Measurements from ENCODE around the gene CRPPA. TPM values are rescaled to one million over a fixed set of nuclear protein-coding genes. Genes with fewer than 3 reads are reported as not detected.
"Not testable (repeated sequence)": the region's sequence is repeated elsewhere in the genome, so short reads cannot be mapped to it uniquely, and the experiment has no call there.

CRPPA gene
- total RNA-seq (2014; rRNA removed; shearing (Covaris generic)), result 0.38 and 0.84 TPM in 2 replicates
- polyA plus RNA-seq (2014; cell fraction: nucleus; rRNA removed), result 0.04 and 0.11 TPM in 2 replicates

DNA sequence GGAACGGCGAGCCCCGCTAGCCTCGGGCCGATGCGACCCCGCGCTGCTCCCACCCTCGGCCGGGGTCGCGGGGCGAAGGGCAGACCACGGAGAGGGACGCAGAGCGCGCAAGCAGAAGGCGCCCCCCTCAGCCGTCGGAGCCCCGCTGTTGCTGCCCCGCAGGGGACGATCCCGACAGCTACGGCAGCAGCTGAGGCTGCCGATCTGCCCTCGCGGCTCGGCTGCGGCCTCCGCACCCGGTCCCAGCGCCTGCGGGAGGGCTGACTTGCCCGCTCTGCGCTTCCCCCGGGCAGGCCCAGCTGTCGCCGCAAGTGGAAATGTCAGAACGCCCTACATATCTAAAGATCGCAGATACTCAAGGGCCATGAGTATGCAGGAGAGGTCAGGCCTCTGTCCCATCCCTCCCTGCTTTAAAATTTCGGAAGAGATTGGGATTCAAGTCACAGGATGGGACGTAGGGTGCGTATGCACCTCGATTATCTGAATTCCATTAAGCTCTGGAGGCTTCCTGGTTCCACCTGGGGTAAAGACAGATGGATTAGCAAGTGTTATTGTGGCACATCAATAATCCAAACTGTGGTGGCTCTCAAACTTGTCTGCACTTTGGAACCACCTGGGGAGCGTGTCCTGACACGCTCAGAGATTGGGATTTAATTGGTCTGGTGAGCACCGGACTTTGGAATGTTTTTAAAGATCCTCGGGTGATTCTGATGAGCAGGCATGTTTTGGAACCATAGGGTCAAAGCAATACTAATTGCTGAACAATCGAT, at the start of gene CRPPA:
CRPPA (minus strand) TSS at position 206 of the 770 bp plus-strand sequence. CDS start 216 bp downstream, outside the sequence.
- DNase-seq (ENCODE audit: extremely low read depth, low read depth), result peak; percentile 15

DNA sequence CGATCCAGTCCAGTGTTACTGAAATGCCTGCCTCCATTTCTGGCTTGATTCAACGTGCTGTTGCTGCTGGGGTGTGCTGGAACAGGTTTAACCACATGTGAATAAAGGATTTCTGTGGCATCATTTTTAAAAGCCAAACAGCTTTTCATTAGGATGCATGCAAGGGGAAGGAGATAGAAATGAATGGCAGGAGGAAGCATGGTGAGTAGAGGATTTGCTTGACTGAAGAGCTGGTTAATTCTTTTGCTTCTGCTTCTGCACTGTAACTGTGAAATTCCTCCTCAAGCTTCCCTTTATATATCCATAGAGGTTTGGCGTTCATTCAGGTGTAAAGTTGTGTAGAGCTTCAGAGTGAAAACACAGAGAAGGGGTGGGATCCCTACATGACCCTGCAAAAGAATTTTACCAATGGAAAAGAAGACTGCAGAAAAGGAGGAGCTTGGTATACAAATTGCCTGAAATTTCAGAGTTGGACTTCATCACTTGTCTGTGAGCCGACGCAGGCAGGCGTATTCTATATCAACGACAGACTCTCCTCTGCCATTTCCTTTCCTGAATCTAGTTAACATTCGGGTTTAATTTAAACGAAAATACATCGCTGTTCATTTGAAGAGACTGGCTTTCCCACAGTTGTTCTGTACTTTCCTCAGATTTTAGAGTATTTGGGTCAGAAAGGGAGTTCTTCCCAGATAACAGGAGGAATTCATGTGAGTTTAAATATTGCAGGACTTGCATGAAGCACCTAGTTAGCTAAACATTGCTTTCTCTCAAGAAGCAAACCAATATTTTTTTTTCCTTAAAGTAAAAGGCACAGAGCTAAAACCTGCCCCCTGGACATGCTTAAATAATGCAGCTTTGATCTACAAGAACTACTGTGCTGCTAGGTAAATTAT, 44.4 kb upstream of the CRPPA start, which contains the start of gene SOSTDC1:
SOSTDC1 (minus strand) TSS at position 270 of the 893 bp plus-strand sequence; CDS start at position 200, 70 bp downstream.
- DNase-seq (ENCODE audit: extremely low read depth, low read depth), result no peak

DNA sequence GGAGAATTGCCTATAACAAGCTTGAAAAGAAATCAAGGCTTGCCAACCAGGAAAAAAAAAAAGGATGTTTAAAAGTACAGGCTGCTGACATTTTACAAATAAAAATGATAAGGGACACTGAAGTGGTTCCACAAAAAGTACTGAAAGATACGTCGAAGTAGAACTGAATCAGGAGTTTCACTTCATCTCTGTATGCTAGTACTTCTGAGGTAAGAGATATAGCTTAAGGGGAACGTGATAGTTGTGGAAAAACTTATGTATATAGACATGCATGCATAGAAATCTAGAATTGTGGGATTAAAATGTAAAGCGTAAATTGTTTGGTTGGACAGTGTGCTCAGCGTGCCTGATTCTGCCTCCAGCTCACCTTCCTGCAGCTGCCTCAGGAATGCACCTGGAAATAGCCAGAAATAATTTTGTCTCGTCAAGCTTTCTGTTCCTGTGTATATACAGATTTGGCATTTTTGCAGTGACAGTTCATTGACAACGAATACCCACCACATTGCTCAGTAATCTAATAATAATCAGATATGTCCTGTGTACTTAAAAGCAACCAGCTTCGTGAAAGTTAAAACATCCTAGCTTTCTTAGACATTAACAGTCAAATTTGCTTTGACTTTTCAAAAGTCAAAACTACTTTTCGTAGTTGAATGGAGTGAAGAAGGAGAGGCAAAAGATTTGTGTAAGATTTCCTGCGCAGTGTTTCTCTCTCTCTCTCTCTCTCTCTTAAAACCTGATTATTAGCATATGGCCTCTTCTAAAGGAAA, 42.8 kb upstream of the CRPPA start:
- DNase-seq (ENCODE audit: extremely low read depth, low read depth), result no peak

DNA sequence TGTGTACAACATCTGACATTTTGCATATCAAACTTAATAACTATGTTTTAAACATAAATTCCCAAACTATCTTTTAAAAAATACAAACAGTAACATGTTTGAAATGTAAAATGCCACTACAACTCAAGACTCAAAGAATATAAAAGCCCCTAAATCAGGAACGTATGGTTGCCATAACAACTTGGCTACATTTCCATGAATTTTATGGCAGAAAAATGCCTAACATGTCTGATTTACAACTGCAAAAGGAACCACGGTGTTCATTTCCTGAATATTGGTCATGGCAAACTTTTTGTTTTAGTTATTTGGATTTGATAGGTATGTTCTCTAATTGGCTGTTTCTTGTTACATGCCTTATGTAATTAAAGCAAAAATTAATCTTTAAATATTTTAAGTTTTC, 42.2 kb upstream of the CRPPA start:
- DNase-seq (ENCODE audit: extremely low read depth, low read depth), result no peak

DNA sequence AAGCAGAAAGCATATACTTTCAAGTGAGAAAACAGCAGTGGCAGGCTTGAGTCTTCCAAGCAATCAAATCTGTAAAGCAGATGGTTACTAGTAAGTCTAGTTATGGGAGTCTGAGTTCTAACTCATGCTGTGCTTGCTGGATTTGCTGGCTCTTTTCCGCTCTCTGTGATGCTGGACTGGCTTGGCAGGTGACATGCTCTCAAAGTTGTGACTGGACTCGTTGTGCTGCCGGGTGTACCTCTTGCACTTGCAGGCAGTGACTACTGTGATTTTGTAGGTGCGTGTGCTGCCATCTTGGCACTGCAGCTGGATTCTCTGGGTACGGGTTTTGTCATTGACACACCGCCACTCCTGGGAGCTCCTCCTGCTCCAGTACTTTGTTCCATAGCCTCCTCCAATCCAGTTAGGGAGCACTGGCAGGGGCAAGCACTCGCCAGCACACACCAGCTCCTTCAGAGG, 41.1 kb upstream of the CRPPA start:
- DNase-seq (ENCODE audit: extremely low read depth, low read depth), result no peak

DNA sequence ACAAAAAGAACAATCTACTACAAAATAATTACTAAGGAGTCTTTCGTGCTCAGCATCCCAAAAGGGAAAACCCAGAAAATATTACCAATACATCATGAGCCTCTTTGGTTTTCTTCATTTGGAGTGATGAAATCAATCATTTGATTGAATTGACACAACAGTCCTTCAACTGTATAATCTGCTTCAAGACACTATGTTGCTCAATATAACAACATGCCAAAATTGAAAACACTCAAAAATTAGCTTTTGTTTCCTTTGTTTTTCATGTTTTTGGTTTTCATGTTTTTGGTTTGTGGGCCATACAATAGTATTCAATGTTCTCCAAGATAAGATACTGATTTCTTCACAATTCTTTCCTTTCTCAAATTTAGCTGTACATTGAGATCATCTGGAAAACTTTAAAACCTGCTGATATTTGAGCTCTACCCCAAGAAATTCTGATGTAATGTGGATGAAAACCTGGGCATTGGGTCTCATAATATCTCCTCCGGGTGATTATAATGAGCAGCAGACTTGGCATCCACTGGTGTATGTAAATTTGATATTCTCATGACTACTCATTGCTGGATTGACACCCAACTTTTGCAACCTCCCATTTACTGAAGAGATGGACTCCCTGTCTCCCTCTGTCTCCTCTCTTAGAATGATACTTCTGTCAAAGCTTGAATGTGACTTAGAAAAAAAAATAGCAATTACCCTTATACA, 39.6 kb upstream of the CRPPA start:
- DNase-seq (ENCODE audit: extremely low read depth, low read depth), result no peak

DNA sequence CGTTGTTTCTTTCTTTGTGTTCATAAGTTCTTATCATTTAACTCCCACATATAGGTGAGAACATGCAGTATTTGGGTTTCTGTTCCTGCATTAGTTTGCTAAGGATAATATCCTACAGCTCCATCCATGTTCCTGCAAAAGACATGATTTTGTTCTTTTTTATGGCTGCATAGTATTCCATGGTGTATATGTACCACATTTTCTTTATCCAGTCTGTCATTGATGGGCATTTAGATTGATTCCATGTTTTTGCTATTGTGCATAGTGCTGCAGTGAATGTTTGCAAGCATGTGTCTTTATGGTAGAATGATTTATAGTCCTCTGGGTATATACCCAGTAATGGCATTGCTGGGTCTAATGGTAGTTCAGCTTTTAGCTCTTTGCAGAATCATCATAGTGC, 35.0 kb upstream of the CRPPA start:
- DNase-seq (ENCODE audit: extremely low read depth, low read depth), result not testable (repeated sequence)

DNA sequence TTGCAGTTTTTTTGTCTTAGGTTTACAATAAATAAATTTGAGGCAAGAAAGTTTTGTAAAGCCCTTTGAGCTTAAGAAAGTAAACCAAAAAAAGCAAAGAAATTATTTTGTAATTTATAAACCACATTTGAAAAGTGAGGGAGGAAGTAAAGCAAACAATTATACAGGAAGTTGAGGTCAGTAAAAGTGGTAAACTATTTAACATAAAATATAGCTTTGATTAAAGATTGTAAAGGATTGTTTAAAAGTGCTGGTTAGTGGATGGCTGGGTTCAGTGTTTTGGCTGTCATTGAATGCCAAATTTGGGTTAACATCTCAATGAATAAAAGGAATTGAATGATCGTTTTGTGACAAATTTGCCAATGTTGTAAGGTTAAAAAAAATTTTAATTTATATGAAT, 34.3 kb upstream of the CRPPA start:
- no peak for DNase-seq (ENCODE audit: extremely low read depth, low read depth)

DNA sequence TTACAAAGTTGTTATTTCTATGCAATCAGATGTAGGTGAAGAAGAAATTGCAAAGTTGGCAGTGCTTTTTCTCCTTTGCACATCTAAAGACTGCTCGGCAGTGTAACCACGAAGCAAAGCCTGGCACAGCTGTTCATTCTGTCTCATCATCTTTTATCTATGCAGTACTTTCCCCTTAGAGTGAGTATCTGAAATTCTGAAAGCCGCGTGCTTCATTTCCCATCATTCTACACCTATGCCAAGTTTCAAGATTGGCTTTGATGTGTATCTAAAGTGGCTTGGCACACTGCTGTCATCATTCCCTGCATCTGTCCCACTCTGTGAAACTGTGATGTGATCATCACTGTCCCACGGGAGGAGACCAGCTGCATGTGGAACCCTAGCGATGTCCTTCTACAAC, 29.0 kb upstream of the CRPPA start:
- DNase-seq (ENCODE audit: extremely low read depth, low read depth), result no peak

DNA sequence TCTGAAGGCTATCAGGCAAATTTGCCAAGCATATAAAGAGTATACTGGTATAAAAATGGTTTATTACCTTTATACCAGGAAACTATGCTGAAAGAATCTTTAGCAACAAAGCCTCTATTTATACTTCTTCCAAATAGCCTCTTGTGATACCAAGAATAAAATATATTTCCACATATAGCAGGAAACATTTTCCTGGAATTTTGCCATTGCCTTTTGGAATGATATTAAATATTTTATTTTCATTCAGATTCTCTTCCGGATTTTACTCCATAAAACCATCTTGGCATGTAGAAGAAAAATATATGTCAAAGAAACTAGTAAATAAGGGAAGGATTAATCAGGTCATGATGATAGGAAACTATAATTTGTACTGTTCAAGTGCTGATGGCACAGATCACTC, 26.5 kb upstream of the CRPPA start:
- DNase-seq (ENCODE audit: extremely low read depth, low read depth), result no peak

DNA sequence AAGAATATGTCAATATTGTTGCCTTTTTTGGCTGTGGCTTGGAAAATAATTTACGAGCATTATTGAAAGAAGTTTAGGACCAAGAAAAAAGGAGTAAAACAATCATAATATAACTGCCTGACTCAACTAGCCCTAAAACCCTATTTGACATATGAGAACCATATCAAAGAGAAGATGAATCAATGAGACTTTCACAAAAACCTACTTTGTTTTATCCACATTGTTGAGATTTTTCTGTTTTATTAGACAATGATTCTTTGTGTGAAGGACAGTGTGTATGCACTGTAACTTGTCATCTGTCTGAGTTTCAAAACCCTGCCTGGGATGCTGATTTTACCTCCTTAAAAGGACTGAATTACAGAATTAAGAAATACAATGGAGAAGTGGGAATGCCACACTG, 25.2 kb upstream of the CRPPA start:
- DNase-seq (ENCODE audit: extremely low read depth, low read depth), result no peak

DNA sequence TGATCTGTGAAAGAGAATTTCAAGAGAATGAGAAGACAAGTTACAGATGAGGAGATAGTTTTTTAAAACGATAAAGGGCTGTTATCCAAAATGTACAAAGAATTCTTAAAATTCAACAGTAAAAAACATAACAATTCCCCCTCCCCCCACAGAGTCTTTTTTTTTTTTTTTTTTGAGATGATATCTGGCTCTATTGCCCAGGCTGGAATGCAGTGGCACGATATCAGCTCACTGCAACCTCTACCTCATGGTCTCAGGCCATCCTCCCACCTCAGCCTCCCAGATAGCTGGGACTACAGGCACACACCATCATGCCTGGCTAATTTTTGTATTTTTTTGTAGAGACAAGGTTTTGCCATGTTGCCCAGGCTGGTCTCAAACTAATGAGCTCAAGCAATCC, 22.5 kb upstream of the CRPPA start:
- not testable (repeated sequence) for DNase-seq (ENCODE audit: extremely low read depth, low read depth)

DNA sequence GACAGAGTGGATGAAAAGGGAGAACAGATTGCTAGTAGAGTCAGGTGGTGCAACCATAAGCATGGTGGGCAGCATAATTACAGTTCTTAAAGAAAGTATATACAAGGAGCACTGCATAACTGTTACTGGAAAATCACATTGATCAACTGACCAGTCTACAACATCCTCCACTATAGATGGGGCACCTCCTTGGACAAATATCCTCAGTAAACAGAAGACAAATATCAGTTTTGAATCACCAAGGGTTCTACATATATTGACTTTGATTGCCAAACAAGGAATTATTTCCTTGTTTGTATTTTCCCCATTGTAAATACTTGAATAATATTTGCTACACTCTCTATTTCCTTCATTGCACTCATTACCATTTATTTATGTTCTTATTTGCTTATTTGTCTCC, 17.6 kb upstream of the CRPPA start:
- DNase-seq (ENCODE audit: extremely low read depth, low read depth), result no peak

DNA sequence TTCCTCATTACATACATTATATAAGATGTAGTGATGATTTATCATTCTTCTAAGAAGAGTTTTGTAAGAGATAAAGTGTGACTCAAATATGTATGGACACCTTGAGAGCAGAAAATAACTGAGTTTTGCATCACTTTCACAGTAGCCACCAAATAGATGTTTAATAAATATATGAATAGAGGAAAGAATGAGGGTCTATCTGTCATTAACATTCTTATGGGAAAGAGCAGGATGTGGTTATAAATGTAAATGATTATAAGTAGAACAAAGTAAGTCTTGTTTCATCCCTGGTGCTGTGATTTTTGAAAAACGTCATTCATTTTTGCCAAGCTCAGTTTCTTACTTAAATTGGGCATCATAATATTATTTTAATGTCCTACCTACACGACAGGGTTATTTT, 15.0 kb upstream of the CRPPA start:
- no peak for DNase-seq (ENCODE audit: extremely low read depth, low read depth)

DNA sequence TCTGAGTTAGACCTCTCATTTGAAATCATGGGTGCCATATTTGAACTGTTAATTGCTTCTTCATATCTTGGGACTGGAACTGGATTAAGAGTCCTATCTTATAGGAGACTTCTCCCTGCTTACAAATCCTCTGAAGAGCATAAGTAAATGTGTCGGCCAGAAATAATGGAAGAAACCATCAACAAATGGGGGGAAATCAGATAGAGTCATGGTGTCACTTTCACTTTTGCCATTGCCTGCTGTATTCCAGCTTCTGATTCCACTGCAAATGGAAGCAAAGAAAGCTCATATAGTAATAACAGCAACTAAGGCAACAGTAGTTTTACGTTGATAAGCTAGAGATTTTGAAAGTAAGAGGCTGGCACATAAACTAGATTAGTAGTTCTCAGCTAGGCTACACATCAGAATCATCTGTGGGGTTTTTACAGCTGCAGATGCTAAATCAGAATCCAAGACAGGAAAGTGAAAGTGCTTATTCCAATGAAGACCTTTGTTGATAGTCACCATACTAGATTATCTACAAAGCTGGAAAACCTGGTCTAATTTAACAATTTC, 12.3 kb upstream of the CRPPA start:
- no peak for DNase-seq (ENCODE audit: extremely low read depth, low read depth)

DNA sequence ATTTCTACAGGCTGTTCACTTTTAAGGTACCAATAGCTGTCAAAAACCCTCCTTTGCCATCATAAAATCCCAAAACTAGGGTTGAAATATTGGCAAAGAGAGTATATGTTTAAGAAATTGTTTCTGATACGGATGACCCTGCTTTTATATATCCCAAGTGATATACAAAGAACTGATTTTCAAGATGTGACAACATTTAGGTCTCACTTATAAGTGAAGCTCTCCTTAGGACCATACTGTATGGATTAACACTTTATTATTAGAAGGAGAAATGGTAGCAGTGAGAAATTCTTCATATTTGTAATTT, 11.0 kb upstream of the CRPPA start:
- no peak for DNase-seq (ENCODE audit: extremely low read depth, low read depth)

DNA sequence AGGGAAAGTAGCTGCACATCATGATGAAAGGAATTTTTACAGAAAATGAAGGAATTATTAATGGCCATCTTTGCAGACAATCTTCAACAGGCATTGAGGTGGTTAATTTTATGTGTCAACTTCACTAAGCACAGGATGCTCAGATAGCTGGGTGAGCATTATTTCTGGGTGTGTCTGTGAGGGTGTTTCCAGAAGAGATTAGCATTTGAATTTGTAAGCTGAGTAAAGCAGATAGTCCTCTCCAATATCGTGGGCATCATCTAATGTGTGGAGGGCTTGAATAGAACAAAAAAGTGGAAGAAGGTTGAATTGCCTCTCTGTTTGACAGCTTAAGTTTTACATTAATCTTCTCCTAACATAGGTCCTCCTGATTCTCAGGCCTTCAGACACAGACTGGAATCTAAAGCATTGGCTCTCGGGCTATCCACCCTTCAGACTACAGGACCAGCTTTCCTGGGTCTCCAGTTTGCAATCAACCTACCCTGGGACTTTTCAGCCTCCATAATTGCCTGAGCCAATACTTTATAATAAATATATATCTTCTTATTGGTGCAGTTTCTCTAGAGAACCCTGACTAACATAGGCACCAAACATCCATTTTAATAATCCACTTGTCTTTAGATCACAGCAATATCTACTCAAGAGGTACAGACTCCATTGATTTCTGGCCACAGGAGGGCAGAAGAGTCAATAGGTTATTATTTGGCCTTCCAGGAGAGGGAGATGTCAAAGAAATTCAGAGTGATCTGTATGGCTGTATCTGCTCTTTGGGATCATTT, 10.5 kb upstream of the CRPPA start:
- DNase-seq (ENCODE audit: extremely low read depth, low read depth), result peak; percentile 65

DNA sequence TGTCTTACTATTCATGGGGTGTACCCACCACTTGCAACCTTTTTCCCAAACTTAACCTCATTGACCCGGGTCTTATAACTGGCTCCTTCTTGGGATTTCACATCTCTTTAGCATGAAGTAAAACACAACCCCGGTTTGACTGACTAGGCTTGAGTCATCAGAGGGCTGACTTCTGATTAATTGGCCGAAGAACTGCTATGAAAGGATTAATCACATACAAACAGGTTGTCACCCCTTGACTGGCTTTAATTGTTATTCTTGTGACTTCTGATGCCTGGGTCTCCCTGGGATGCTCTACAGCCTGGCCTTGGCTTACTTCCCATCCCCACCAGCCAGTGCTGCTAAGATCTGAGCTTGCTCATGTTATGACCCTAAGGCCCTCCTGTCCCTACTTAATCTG, 8.8 kb upstream of the CRPPA start:
- DNase-seq (ENCODE audit: extremely low read depth, low read depth), result no peak

DNA sequence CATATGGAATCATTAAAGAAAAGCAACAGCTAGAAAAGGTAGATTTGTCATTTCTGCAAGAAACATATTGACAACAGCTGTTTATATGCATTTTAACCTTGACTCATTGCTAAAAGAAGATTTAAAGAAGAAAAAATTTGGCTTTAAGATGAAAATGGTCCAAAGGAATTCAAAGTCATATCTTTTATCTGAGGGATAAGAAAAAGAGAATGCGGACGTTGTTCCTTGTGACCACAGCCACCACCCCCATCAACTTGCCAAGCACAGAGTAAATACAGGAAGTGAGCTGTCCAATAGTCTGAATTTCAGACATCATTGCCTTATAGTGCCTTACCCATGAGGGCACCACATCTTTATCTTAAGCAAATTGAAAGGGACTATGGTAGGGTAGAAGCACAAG, 7.3 kb upstream of the CRPPA start:
- no peak for DNase-seq (ENCODE audit: extremely low read depth, low read depth)
